ENCODE results near the gene CELSR1. TPM values are rescaled to one million over a fixed set of nuclear protein-coding genes. Genes with fewer than 3 reads are reported as not detected.
A peak's percentile ranks its signal among the peaks of the same experiment; 100 is the strongest.

Gene CELSR1
- total and polyA plus RNA-seq, 2 of the 13 experiments (the other 11 are each of a cell fraction or from before 2014, with no cell fraction given): 0.78 to 1.8 TPM

- TF ChIP-seq ZSCAN21 (CRISPR knock-in tag; IDR thresholded peaks at IDR 0.05; ENCODE audit: borderline replicate concordance) (peak; percentile 39; the same call in 1 of the 2 replicates), SALL2 (CRISPR knock-in tag; IDR thresholded peaks at IDR 0.05) (0 out of 2 replicates have a peak, but pooled peaks have one; percentile 51), KDM1A (CRISPR knock-in tag; IDR thresholded peaks at IDR 0.05) (peak; percentile 89), GLMP (CRISPR knock-in tag; IDR thresholded peaks at IDR 0.05; ENCODE audit: borderline replicate concordance) (no peak), ZNF75D (CRISPR knock-in tag; IDR thresholded peaks at IDR 0.05; ENCODE audit: borderline replicate concordance) (no peak), ZNF143 (CRISPR knock-in tag; IDR thresholded peaks at IDR 0.05) (no peak), ZBTB7B (CRISPR knock-in tag; IDR thresholded peaks at IDR 0.05) (0 out of 2 replicates have a peak, but pooled peaks have one; percentile 21), AKNA (CRISPR knock-in tag; IDR thresholded peaks at IDR 0.05; ENCODE audit: borderline replicate concordance) (no peak), ZNF558 (CRISPR knock-in tag; IDR thresholded peaks at IDR 0.05; ENCODE audit: borderline replicate concordance) (no peak), ZNF598 (CRISPR knock-in tag; IDR thresholded peaks at IDR 0.05; ENCODE audit: borderline replicate concordance) (no peak), ZSCAN31 (CRISPR knock-in tag; IDR thresholded peaks at IDR 0.05; ENCODE audit: low read depth) (peak; percentile 65; the same call in 1 of the 2 replicates), ZNF124 (CRISPR knock-in tag; IDR thresholded peaks at IDR 0.05) (no peak), ZBTB34 (CRISPR knock-in tag; IDR thresholded peaks at IDR 0.05) (peak; percentile 60; the same call in 1 of the 2 replicates), HOMEZ (CRISPR knock-in tag; IDR thresholded peaks at IDR 0.05; ENCODE audit: low read depth) (no peak), ZNF776 (CRISPR knock-in tag; IDR thresholded peaks at IDR 0.05) (no peak), ZNF10 (CRISPR knock-in tag; IDR thresholded peaks at IDR 0.05; ENCODE audit: borderline replicate concordance, low read depth) (no peak), MXD4 (CRISPR knock-in tag; IDR thresholded peaks at IDR 0.05) (no peak), BCL6 (CRISPR knock-in tag; IDR thresholded peaks at IDR 0.05) (peak; percentile 89)
Observed at GRCh38 chr22:46379066-46379930, 158.1 kb downstream of the CELSR1 start (continued).
